Muscle of leg (tissue), 11 donors: ENCODE measurements around the gene CD47. TPM values are rescaled to one million over a fixed set of nuclear protein-coding genes. Genes with fewer than 3 reads are reported as not detected.

ENCODE experiments used
- DNase-seq: peaks from one replicate; pipeline ENCODE4 v3.0.0; 2013
- H3K27ac ChIP-seq: one replicate; pipeline ENCODE4 v1.5.1; 2013; ENCODE audit warnings: mild to moderate bottlenecking, low read length, control low read depth
- H3K27me3 ChIP-seq: one replicate; pipeline ENCODE4 v1.6.1; 2013; ENCODE audit warnings: low read length; ENCODE audit not compliant: control insufficient read depth, insufficient read depth
- H3K36me3 ChIP-seq: one replicate; pipeline ENCODE4 v1.6.1; 2013; ENCODE audit warnings: low read length; ENCODE audit not compliant: control insufficient read depth, insufficient read depth
- H3K4me1 ChIP-seq: one replicate; pipeline ENCODE4 v1.6.1; 2013; ENCODE audit warnings: low read length; ENCODE audit not compliant: control insufficient read depth, insufficient read depth
- H3K4me3 ChIP-seq: one replicate; pipeline ENCODE4 v1.5.1; 2013; ENCODE audit warnings: low read length, control low read depth
- H3K9me3 ChIP-seq: replicated peaks from 2 replicates; pipeline ENCODE4 v1.6.1; 2013; ENCODE audit warnings: low read depth, low read length; ENCODE audit not compliant: control insufficient read depth
- WGBS: methylation state at CpG from one replicate; pipeline ENCODE4 v1.1.5; 2013; ENCODE audit warnings: missing lambda C conversion rate; ENCODE audit not compliant: insufficient coverage; 5-methylcytosine and 5-hydroxymethylcytosine counted together
- polyA plus RNA-seq, 8 donors: library from polyadenylated mRNA; unstranded; fragments of 120-200 nt; gene quantifications; one replicate each; pipeline versions ENCODE4 v1.2.1 to v1.2.3, GENCODE V29; 2013; ENCODE audit warnings: inconsistent platforms in 1 of 8, low replicate concordance in 1 of 8; ENCODE audit not compliant: insufficient read length in 8 of 8, insufficient read depth in 1 of 8
- total RNA-seq: library from RNA; stranded (reverse); fragments of 120-200 nt; gene quantifications from one replicate; pipeline ENCODE4 v1.2.4, GENCODE V29; 2013

Gene CD47
- total and polyA plus RNA-seq, 9 donors = 55.3 to 84.6 (median 70.4) TPM

DNA sequence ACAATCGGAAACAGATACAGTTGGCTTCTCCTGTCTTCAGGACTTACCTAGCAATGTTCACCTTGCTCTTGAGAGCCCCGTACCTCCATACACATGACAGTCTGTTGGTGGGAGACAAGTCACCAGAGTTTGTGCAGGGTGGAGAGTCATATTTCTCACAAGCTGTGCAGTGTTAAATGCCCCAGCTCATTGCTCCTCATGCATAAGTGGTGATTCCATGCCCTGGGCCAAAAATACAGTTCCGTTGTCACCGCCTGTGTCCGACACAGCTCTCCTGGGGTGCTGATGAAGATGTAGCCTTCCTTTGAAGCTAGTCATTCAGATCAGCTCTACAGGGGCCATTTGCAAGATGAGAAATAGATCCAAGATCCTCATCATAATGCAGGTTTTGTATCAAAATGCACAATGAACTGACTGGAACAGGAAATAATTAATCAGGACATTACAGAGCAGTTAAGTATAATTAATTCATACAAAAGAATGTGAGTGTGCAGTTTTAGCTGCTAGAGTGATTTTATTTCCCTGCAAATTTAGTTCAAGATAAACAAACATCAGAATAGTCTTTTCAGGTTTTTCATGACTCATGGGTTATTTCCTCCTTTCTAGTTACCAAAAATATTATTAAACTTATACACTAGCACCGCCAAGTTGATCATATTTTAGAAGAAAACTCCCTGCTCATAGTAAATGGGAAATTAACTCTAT, 66.5 kb downstream of the CD47 start:
- no peaks in the 10 kb centered on the region for H3K9me3 ChIP-seq
- no peak for DNase-seq
- no peak overlapping the region for H3K27ac ChIP-seq
- 79% methylated on average over 4 of the region's 6 CpGs for WGBS
- no peak overlapping the region for H3K4me3 ChIP-seq
- H3K36me3 ChIP-seq = no peaks in the 10 kb centered on the region
- H3K27me3 ChIP-seq = no peaks in the 10 kb centered on the region
- no peaks in the 10 kb centered on the region for H3K4me1 ChIP-seq

DNA sequence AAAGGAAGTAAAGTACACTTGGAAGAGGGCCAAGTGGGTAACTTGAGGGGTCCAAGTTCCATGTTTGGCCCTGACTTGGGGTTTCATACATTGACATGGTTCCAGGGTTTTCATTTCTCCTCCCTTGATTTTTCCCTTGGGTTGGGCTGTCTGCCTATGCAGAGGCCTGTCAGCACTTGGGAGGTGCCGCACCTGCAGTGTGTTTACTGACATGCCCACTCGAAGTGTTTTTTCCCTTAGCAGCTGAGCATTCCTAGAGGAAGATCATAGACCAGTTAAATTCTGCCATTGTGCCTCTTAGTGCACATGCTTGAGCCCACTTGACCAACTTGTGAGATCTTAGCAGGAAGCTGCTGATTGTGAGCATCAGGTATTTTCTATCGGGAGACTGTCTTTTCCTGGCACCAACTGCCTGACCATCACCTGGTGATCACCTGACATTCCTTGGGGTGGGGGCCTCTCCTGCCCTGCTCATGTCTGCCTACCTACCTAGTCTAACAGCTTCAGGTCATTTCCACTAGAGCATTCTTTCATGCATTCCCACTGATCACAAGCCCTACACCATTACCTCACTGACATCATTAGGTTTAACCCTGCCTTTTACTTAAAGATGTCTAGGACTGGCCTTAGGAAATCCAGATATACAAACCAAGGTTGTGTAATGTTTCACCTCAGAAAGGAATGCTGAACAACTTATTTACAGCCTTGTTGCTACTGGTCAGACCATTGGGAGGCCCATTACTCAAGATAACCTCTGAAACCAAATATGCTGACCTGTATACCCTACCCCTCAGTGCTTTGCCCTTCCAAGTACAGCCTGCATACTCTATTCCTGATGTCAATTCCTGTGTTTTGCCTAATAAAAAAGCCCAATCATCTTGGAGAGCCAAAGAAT, 68.3 kb downstream of the CD47 start:
- H3K27ac ChIP-seq = no peak overlapping the region
- H3K27me3 ChIP-seq = no peaks in the 10 kb centered on the region
- H3K9me3 ChIP-seq = no peaks in the 10 kb centered on the region
- H3K36me3 ChIP-seq = no peaks in the 10 kb centered on the region
- WGBS = 96% methylated on average over 3 of the region's 3 CpGs
- DNase-seq = no peak
- H3K4me1 ChIP-seq = no peaks in the 10 kb centered on the region
- no peak overlapping the region for H3K4me3 ChIP-seq

GRCh38 chr3:108021533-108021932, 69.3 kb downstream of the CD47 start:
- no peak for DNase-seq
- Histone ChIP-seq H3K4me3 (no peak overlapping the region), H3K27ac (no peak overlapping the region), H3K27me3 (no peaks in the 10 kb centered on the region), H3K36me3 (no peaks in the 10 kb centered on the region), H3K4me1 (no peaks in the 10 kb centered on the region), H3K9me3 (no peaks in the 10 kb centered on the region)
- WGBS = no CpG with 5 or more reads among the region's 2 CpGs

GRCh38 chr3:108021131-108021530, 69.7 kb downstream of the CD47 start:
- Histone ChIP-seq H3K27me3 (no peaks in the 10 kb centered on the region), H3K4me3 (no peak overlapping the region), H3K27ac (no peak overlapping the region), H3K4me1 (no peaks in the 10 kb centered on the region), H3K36me3 (no peaks in the 10 kb centered on the region), H3K9me3 (no peaks in the 10 kb centered on the region)
- DNase-seq = no peak
- WGBS = 65% methylated on average over 3 of the region's 3 CpGs

- WGBS = 75% methylated on average over 7 of the region's 8 CpGs
- H3K36me3 ChIP-seq = no peaks in the 10 kb centered on the region
- no peaks in the 10 kb centered on the region for H3K27me3 ChIP-seq
- H3K9me3 ChIP-seq = no peaks in the 10 kb centered on the region
- H3K4me1 ChIP-seq = no peaks in the 10 kb centered on the region
- H3K27ac ChIP-seq = no peak overlapping the region
- no peak overlapping the region for H3K4me3 ChIP-seq
- no peak for DNase-seq
Observed at GRCh38 chr3:108018552-108018951, 72.3 kb downstream of the CD47 start.

- 100% methylated on average over 3 of the region's 4 CpGs for WGBS
- Histone ChIP-seq H3K4me3 (no peak overlapping the region), H3K4me1 (no peaks in the 10 kb centered on the region), H3K27me3 (no peaks in the 10 kb centered on the region), H3K9me3 (no peaks in the 10 kb centered on the region), H3K36me3 (no peaks in the 10 kb centered on the region), H3K27ac (no peak overlapping the region)
- DNase-seq = no peak
Observed at GRCh38 chr3:108017587-108017986, 73.2 kb downstream of the CD47 start.

DNA sequence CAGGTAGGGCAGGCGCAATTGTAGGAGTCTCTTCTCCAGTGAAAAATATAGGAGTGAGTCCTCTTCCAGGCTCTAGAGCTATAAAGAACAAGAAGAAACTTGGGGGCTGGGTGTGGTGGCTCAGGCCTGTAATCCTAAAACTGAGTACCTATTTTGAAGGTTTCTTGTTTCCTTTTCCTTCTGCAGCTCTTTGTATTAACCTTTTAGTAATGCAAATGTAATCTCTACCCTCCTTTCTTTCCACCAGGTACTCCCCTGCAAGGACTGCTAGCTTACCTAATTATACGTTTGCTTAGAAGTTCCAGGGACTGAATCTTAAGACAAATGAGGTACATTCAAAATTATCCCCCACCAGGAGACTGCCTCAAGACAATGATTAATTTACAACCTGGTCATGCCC, 75.9 kb downstream of the CD47 start:
- Histone ChIP-seq H3K4me3 (no peak overlapping the region), H3K27ac (no peak overlapping the region), H3K27me3 (no peaks in the 10 kb centered on the region), H3K36me3 (no peaks in the 10 kb centered on the region), H3K4me1 (no peaks in the 10 kb centered on the region), H3K9me3 (no peaks in the 10 kb centered on the region)
- DNase-seq = no peak
- 100% methylated on average over 1 of the region's 2 CpGs for WGBS

GRCh38 chr3:108013141-108014055, 77.4 kb downstream of the CD47 start:
- Histone ChIP-seq H3K36me3 (no peaks in the 10 kb centered on the region), H3K27me3 (no peaks in the 10 kb centered on the region), H3K9me3 (no peaks in the 10 kb centered on the region), H3K27ac (no peak overlapping the region), H3K4me1 (peaks cover 8% of the 10 kb centered on the region), H3K4me3 (no peak overlapping the region)
- WGBS = 89% methylated on average over 4 of the region's 8 CpGs
- no peak for DNase-seq

DNA sequence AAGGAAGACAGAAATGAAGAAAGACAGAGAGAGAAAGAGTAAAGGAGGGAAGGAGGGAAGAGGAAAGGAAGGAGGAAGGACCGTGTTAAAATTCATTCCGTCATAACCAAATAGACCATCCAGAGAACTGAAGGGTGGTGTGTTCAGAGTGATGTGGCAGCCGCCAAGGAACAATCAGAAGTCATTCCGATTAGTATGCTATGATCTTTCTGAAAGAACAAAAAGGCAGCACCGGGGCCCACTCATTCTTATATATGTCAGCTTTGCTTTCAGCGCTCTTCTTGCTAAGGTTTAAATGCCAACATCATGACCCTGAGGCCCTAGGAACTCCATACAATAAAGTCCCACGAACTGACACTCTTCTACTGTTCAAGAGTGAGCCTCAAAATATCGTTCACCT, 78.5 kb downstream of the CD47 start:
- Histone ChIP-seq H3K27me3 (no peaks in the 10 kb centered on the region), H3K4me3 (no peak overlapping the region), H3K4me1 (peaks cover 11% of the 10 kb centered on the region), H3K9me3 (no peaks in the 10 kb centered on the region), H3K36me3 (no peaks in the 10 kb centered on the region), H3K27ac (no peak overlapping the region)
- WGBS = 93% methylated on average over 3 of the region's 8 CpGs
- no peak for DNase-seq

GRCh38 chr3:108011616-108012015, 79.2 kb downstream of the CD47 start:
- peaks cover 11% of the 10 kb centered on the region for H3K4me1 ChIP-seq
- H3K36me3 ChIP-seq = no peaks in the 10 kb centered on the region
- no peaks in the 10 kb centered on the region for H3K9me3 ChIP-seq
- no peak for DNase-seq
- no peak overlapping the region for H3K4me3 ChIP-seq
- no peak overlapping the region for H3K27ac ChIP-seq
- no peaks in the 10 kb centered on the region for H3K27me3 ChIP-seq
- 93% methylated on average over 2 of the region's 4 CpGs for WGBS
